T-helper 2 cell treated with Interferon-gamma antibody and Interleukin-4, amounts not matched to agents 5 μg/mL and 100 μg/mL, for 36 hours (primary cell): Measurements from ENCODE around the gene SLF2.
"Not testable (repeated sequence)": the region's sequence is repeated elsewhere in the genome, so short reads cannot be mapped to it uniquely, and the experiment has no call there.

Source experiments
- DNase-seq: peaks from one replicate; pipeline ENCODE4 v3.0.0; 2021; ENCODE audit warnings: low spot score
- H3K27ac Mint-ChIP-seq: one replicate; pipeline ENCODE4 v1.8.0; 2021; ENCODE audit warnings: mild to moderate bottlenecking, mixed read lengths
- H3K27me3 Mint-ChIP-seq: one replicate; pipeline ENCODE4 v1.8.0; 2021; ENCODE audit warnings: low read depth, mixed read lengths
- H3K36me3 Mint-ChIP-seq: one replicate; pipeline ENCODE4 v1.8.0; 2021; ENCODE audit warnings: low read depth, mixed read lengths
- H3K4me1 Mint-ChIP-seq: one replicate; pipeline ENCODE4 v1.8.0; 2021; ENCODE audit warnings: low read depth, mixed read lengths
- H3K4me3 Mint-ChIP-seq: one replicate; pipeline ENCODE4 v1.8.0; 2022; ENCODE audit warnings: mild to moderate bottlenecking, moderate library complexity, mixed read lengths
- H3K9me3 Mint-ChIP-seq: one replicate; pipeline ENCODE4 v1.8.0; 2021; ENCODE audit warnings: mixed read lengths

The SLF2 gene

GRCh38 chr10:100874702-100875483 is 37.9 kb upstream of the SLF2 start:
- Mint-ChIP-seq H3K4me3 (no peak overlapping the region), H3K27me3 (peaks cover 9% of the 10 kb centered on the region)

GRCh38 chr10:100875484-100876166 is 37.1 kb upstream of the SLF2 start:
- H3K36me3 Mint-ChIP-seq: no peaks in the 10 kb centered on the region
- no peaks in the 10 kb centered on the region for H3K9me3 Mint-ChIP-seq
- no peak for DNase-seq
- H3K4me1 Mint-ChIP-seq: no peaks in the 10 kb centered on the region
- H3K27ac Mint-ChIP-seq: no peak overlapping the region
- peaks cover 9% of the 10 kb centered on the region for H3K27me3 Mint-ChIP-seq
- H3K4me3 Mint-ChIP-seq: no peak overlapping the region

More at GRCh38 chr10:100874702-100875483, 37.9 kb upstream of the SLF2 start:
- DNase-seq: no peak
- no peak overlapping the region for H3K27ac Mint-ChIP-seq
- H3K4me1 Mint-ChIP-seq: no peaks in the 10 kb centered on the region
- no peaks in the 10 kb centered on the region for H3K9me3 Mint-ChIP-seq
- no peaks in the 10 kb centered on the region for H3K36me3 Mint-ChIP-seq

- no peaks in the 10 kb centered on the region for H3K36me3 Mint-ChIP-seq
Measured at GRCh38 chr10:100876585-100877460, 35.9 kb upstream of the SLF2 start.

GRCh38 chr10:100877461-100877850 is 35.3 kb upstream of the SLF2 start:
- H3K27me3 Mint-ChIP-seq: peaks cover 9% of the 10 kb centered on the region
- H3K4me3 Mint-ChIP-seq: no peak overlapping the region
- H3K9me3 Mint-ChIP-seq: no peaks in the 10 kb centered on the region
- no peak for DNase-seq
- no peaks in the 10 kb centered on the region for H3K4me1 Mint-ChIP-seq
- H3K27ac Mint-ChIP-seq: no peak overlapping the region
- no peaks in the 10 kb centered on the region for H3K36me3 Mint-ChIP-seq

More at GRCh38 chr10:100876585-100877460, 35.9 kb upstream of the SLF2 start:
- H3K9me3 Mint-ChIP-seq: no peaks in the 10 kb centered on the region
- DNase-seq: no peak
- H3K27me3 Mint-ChIP-seq: peaks cover 9% of the 10 kb centered on the region
- no peak overlapping the region for H3K27ac Mint-ChIP-seq
- H3K4me3 Mint-ChIP-seq: no peak overlapping the region
- no peaks in the 10 kb centered on the region for H3K4me1 Mint-ChIP-seq

- Mint-ChIP-seq H3K9me3 (no peaks in the 10 kb centered on the region), H3K27me3 (peaks cover 7% of the 10 kb centered on the region), H3K27ac (no peak overlapping the region), H3K36me3 (no peaks in the 10 kb centered on the region), H3K4me1 (no peaks in the 10 kb centered on the region), H3K4me3 (no peak overlapping the region)
- DNase-seq: peak; percentile 8
Measured at GRCh38 chr10:100878291-100878910, 34.4 kb upstream of the SLF2 start.

GRCh38 chr10:100879741-100880360 is 32.9 kb upstream of the SLF2 start:
- Mint-ChIP-seq H3K27ac (no peak overlapping the region), H3K4me1 (no peaks in the 10 kb centered on the region), H3K36me3 (no peaks in the 10 kb centered on the region), H3K4me3 (no peak overlapping the region), H3K9me3 (no peaks in the 10 kb centered on the region), H3K27me3 (peaks cover 7% of the 10 kb centered on the region)
- no peak for DNase-seq

- no peak overlapping the region for H3K4me3 Mint-ChIP-seq
- H3K36me3 Mint-ChIP-seq: no peaks in the 10 kb centered on the region
- H3K27me3 Mint-ChIP-seq: peaks cover 7% of the 10 kb centered on the region
- H3K9me3 Mint-ChIP-seq: no peaks in the 10 kb centered on the region
- DNase-seq: no peak
- no peaks in the 10 kb centered on the region for H3K4me1 Mint-ChIP-seq
- no peak overlapping the region for H3K27ac Mint-ChIP-seq
Measured at GRCh38 chr10:100881556-100882213, 31.1 kb upstream of the SLF2 start.

- no peaks in the 10 kb centered on the region for H3K4me1 Mint-ChIP-seq
- H3K4me3 Mint-ChIP-seq: no peak overlapping the region
- H3K27ac Mint-ChIP-seq: no peak overlapping the region
- no peaks in the 10 kb centered on the region for H3K36me3 Mint-ChIP-seq
- no peaks in the 10 kb centered on the region for H3K9me3 Mint-ChIP-seq
- no peak for DNase-seq
- peaks cover 7% of the 10 kb centered on the region for H3K27me3 Mint-ChIP-seq
Measured at GRCh38 chr10:100882252-100882651, 30.5 kb upstream of the SLF2 start.

- H3K36me3 Mint-ChIP-seq: no peaks in the 10 kb centered on the region
- no peak overlapping the region for H3K4me3 Mint-ChIP-seq
- peaks cover 7% of the 10 kb centered on the region for H3K27me3 Mint-ChIP-seq
- no peak overlapping the region for H3K27ac Mint-ChIP-seq
- no peaks in the 10 kb centered on the region for H3K9me3 Mint-ChIP-seq
- no peaks in the 10 kb centered on the region for H3K4me1 Mint-ChIP-seq
- no peak for DNase-seq
Measured at GRCh38 chr10:100882671-100883311, 30.0 kb upstream of the SLF2 start.

GRCh38 chr10:100883312-100883821 is 29.4 kb upstream of the SLF2 start:
- Mint-ChIP-seq H3K9me3 (no peaks in the 10 kb centered on the region), H3K4me3 (no peak overlapping the region), H3K4me1 (no peaks in the 10 kb centered on the region), H3K27ac (no peak overlapping the region), H3K36me3 (no peaks in the 10 kb centered on the region), H3K27me3 (peaks cover 5% of the 10 kb centered on the region)
- DNase-seq: no peak

GRCh38 chr10:100885611-100886010 is 27.2 kb upstream of the SLF2 start:
- H3K9me3 Mint-ChIP-seq, H3K4me3 Mint-ChIP-seq, DNase-seq, H3K4me1 Mint-ChIP-seq, H3K36me3 Mint-ChIP-seq, H3K27ac Mint-ChIP-seq: not testable (repeated sequence)
- peaks cover 25% of the 10 kb centered on the region for H3K27me3 Mint-ChIP-seq

GRCh38 chr10:100886091-100886490 is 26.7 kb upstream of the SLF2 start:
- Mint-ChIP-seq H3K4me1 (no peaks in the 10 kb centered on the region), H3K36me3 (no peaks in the 10 kb centered on the region), H3K4me3 (no peak overlapping the region), H3K27me3 (peaks cover 30% of the 10 kb centered on the region), H3K9me3 (no peaks in the 10 kb centered on the region), H3K27ac (no peak overlapping the region)
- no peak for DNase-seq
